ENCODE data around the gene SAMSN1.
"Not testable (repeated sequence)": the region's sequence is repeated elsewhere in the genome, so short reads cannot be mapped to it uniquely, and the experiment has no call there.

The SAMSN1 gene

DNA sequence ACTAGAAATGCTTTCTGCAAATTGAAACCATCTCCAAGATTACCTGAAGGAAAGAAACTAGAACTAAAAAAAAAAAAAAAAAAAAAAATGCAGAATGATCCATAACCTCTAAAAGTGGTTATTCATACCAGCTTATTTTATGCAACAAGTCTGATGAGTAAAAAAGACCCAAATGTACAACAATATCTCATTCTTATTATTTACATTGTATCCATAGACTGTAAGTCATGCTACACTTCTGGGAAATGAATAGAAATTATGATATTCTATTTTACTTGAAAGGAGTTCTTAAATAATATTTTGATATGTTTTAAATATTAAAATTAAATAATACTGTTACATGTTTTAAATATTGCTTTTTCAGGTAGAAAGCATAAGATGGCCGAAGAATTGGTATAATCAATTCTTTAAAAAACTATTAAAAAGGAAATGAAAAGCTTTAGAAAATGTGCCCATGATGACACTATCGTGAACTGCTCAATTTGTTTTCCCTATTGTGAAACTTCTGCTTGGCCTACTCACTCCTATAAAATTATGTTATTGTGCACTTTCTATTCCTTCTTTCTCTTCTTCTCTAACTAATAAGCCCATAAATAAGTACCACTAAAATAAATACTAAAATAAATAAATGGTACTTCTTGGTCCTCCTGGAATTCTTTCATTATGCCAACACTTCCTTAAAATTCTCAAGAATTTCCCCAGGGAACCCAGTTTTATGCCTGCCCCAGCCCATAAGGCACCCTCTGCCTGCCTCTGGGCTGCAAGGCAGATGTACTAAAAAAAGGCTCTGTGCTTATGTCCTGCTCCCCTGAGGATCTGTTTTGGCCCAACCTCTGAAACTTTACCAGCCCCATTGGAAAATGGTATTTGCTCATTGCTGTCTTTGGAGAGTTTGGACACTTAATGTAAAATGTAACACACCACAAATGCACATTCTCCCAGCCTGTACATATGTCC is 18.1 kb downstream of the SAMSN1 start:
- DNase-seq, result no peak

DNA sequence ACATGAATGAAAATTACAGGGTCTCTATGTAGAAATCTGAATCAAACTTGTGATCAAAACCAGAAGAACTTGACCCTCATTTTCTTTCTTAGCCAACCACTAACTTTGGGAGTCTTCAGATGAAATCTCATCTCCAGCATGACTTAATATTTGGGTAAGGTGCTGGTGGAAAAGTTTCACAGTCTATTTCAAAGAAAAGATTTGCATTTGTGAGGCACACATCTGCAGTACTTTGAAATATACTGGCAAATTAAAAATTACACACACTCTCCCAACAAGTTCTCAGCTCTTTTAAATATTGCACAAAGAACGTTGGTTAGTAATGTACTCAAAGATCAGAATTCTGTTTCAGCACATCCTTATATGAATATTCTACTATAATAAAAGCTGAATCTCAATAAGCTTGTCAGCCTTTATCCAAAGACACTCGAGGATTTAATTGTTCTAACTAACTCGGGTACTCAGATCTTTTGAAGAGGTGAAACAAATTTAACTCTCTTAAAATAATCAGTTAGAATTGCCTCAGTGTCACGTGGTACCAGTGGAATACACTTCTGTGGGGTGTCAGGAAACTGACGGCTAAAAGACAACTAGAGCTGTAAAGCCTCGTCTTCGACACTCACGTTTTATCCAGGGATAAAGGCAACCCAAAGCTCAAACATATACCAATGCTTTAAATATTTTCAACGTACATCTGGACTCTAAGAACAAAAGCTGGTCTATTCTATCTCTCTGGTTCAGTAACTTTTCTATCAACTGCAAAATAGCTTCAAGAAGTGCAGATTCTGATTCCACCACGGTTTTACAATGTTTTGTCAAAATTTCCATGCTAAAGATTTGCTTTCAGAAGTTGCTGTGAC is 19.0 kb downstream of the SAMSN1 start:
- no peak for DNase-seq

DNA sequence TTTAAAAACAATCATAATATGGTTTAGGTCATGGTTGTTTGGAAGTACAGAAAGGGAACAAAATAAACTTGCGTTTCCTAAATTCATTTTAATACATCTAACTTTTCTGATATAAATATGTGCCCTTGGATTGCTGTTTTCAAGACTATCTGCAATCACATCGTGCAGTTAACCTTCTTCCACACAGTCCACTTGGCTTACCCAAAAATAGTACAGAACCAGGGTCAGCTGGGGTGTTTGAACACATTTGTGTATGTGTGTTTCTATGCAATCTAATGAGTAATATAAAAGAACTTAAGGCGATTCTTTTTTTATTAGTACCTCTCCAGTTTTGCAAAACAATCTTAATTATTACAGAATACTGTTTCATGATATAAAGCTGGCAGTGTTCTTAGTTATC is 19.9 kb downstream of the SAMSN1 start:
- DNase-seq, result no peak

DNA sequence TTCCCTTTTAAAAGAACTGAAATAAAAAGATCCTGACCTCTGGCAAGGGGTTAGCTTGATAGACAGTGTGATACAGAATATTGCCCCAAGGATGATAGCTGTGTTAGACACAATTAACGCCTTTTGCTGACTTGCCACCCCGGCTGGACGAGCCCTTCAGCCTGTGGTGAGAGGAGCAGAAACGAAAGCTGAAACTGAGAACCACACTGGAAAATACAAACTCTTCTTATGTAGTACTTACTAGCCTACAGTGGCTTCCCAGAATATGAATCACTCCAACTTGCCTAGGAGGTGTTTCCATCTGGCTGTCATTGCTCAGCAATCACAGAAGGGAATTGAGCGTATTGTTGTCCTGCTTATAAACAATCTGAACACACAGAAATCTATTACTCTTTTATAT is 22.9 kb downstream of the SAMSN1 start:
- DNase-seq, result peak; percentile 62 to 72

DNA sequence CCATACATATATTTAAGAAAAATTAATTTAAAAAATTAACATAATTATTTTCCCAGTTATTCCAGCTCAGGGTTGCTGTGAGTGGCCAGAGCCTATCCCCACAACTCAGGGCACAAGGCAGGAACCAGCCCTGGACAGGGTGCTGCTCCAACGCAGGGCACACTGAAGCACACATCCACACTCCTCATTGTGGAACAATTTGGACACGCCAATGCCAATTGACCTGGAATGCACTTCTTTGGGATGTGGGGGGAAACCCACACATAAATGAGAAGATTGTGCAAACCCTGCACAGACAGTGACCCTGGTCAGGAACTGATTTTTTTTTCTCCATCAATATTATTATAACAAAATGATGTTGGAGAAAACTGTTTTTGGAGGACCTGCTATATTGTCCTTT is 23.4 kb downstream of the SAMSN1 start:
- DNase-seq, result no peak

DNA sequence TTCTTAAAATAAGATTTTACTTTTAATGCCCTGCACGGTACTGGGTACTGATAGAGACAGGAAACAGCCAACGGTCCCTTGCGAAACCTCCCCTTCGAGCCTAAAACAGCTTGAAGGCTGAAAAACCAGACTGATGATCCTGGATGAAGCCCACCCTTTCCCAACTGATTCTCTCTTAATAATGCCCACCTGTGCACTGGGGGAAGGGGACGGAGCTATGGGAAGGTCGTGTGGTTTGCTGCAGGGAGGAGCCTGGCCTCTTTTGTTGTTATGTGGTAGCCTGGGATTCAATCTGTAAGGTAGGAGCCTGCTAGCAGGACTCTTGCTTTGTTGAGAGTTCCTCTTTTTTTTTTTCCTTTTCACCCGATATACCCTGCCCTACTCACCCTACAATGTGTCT is 25.6 kb downstream of the SAMSN1 start:
- DNase-seq, result no peak

DNA sequence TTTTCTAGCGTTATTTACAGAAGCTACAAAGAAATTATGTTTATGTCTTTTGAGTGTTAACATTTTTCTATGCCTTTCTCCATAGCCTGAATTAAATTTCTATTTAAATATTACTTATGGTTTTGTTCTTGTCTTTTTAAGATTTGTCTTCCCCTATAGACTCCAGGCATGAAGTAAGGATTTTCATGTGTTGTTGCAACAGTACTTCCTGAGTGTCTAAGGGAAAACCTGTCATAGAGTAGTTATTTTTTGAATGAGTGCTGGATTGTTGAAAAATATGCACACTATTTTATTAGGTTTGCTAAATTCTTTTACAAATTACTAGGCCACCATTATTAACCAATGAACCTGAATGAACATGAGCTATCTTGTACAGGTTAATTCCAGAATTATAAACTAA is 27.1 kb downstream of the SAMSN1 start:
- DNase-seq, result no peak

DNA sequence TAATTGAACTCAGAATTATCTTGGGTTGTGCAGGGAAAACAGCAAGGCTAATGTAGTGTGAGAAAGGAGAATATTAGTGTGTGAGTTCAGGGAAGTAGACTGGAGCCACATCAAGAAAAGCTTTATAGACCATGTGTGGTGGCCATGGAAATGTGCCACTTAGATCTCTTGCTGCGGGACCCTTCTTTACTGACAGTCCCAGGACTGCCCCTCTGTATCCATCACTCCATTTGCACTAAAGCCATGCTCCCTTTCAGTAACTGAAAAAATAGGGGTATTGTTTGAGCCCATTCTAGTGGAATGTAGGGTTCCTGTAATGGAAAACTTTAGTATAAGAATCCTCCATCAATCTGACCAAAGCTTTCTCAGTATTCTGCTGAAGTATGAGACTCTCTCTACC is 32.3 kb downstream of the SAMSN1 start:
- DNase-seq, result no peak

DNA sequence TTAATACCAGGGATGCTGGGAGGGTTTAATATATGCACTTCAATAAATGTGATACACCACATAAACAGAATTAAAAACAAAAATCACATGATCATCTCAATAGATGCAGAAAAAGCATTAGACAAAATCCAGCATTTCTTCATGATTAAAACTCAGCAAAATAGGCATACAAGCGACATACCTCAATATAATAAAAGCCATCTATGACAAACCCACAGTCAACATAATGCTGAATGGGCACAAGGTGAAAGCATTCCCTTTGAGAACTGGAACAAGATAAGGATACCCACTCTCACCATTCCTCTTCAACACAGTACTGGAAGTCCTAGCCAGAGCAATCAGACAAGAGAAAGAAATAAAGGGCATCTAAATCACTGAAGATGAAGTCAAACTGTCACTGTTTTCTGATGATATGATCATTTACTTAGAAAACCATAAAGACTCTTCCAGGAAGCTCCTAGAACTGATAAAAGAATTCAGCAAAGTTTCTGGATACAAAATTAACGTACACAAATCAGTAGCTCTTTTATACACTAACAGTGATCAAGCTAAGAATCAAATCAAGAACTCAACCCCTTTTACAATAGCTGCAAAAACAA is 39.2 kb downstream of the SAMSN1 start:
- not testable (repeated sequence) for DNase-seq

DNA sequence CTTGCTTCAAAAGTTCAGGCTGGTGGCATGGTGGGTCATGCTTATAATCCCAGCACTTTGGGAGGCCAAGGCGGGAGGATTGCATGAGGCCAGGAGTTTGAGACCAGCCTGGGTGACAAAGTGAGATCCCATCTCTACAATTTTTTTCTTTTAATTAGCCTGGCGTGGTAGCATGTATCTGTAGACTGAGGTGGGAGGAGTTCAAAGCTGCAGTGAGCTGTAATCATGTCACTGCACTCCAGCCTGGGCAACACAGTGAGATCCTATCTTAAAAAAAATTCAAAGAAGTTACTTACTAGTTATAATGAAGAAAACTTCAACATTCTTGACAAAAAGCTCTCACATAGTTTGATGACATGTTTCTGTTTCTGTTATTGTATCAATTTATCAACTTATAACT is 45.2 kb downstream of the SAMSN1 start:
- no peak for DNase-seq

DNA sequence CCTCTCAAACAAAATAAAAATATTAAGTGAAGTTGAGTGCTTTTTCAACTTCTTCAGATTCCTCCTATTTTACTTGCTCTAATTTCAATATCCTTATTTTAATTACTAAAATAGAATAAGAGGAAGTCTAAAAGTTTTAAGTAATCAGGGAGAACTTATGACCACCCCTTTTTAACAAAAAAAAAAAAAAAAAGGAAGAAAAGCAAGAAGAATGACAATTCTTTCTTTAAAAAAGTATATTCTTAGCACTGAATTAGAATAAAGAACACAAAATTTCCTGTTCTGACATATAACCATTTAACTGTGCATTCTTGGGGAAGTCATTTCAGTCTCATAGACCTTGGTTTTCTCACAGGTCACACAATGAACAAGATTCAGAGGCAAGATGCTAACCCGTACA is 46.8 kb downstream of the SAMSN1 start:
- no peak for DNase-seq

DNA sequence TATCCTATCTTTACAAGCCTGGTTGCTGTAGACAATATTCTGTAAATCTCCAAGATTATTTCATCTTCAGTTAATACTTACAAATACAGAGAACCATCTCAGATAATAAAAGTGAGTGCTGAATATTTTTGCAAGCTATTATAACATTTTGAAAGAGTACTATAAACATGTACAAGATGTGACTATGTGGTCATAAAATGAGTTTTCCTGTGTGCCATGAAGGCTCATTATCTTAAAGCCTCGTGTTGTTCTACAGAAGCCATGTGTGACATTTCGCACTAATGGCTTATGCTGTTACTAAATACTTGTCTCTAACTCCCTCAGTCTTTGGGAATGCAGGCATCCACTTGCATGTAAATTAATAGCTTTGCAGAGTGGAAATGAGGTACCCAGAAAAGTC is 48.3 kb downstream of the SAMSN1 start:
- no peak for DNase-seq

DNA sequence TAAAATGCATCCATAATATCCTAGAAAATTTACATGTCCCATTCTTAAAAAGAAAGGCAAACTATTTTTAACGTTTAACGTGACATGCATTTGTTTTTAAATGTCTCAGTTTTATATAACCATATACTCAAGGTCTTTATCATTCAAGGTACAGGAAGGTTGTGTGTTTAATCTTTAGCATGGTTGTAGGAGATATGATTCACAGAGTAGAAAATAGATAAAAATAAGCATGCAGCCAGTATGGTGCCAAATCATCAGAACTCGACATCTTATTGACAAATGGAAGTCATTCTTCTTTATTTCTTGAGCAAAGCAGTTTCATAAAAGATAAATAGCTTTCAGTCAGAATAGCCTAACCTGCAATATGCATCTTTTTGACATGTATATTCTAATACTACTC is 51.0 kb downstream of the SAMSN1 start:
- DNase-seq, result no peak

DNA sequence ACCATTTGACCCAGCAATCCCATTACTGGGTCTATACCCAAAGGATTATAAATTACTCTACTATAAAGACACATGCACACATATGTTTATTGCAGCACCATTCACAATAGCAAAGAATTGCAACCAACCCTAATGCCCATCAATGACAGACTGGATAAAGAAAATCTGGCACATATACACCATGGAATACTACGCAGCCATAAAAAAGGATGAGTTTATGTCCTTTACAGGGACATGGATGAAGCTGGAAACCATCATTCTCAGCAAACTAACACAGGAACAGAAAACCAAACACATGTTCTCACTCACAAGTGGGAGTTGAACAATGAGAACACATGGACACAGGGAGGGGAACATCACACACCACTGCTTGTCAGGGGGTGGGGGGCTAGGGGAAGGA is 51.9 kb downstream of the SAMSN1 start:
- DNase-seq, result not testable (repeated sequence)

DNA sequence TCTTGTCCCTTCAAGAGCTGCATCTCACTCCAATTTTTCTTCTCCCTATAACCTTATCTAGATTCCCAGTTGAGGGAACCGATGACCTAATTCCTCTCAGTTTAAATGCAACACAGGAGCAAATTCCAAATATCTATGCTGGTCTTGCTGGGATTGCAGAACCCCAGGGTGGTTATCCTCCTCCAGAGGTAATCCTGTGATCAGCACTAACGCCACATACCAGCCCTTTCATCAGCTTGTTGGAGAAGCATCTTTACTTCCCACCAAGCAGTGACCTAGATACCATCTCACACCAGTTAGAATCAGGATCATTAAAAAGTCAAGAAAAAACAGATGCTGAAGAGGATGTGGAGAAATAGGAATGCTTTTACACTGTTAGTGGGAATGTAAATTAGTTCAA is 52.4 kb downstream of the SAMSN1 start:
- no peak for DNase-seq

DNA sequence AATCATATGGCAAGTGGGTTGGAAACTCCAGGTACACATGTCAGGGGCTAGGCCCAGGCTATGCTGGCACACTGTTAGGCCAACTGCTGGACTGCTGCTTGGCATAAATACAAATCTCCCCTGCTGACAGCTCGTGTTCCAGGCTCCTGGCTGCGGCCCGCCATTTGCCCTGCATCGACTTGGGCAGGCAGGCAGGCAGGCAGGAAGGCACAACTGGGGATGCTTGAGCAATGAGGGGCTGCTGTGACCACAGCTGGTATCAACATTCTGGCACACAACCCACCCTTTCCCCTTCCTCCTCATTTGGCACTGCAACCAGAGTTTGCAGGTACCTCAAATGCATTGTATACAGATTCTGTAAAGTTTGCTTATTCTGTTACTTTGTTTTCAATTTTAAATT is 53.2 kb downstream of the SAMSN1 start:
- no peak for DNase-seq

DNA sequence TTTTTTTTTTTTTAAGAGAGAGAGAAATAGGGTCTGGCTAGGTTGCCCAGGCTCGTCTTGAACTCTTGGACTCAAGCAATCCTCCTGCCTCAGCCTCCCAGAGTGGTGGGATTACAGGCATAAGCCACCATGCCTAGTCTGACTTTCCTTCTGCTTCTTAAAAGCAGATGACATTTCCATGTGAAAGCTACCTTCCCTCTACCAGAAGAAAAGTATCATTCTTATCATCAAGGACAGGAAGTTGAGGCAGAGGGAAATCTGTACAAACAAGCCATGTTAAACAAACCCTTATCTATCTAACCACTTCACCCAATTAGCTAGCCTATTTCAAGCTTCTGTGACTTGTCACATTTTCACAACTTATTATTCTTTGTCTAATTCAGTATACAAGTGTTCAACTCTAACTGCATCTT is 54.8 kb downstream of the SAMSN1 start:
- DNase-seq, result no peak

DNA sequence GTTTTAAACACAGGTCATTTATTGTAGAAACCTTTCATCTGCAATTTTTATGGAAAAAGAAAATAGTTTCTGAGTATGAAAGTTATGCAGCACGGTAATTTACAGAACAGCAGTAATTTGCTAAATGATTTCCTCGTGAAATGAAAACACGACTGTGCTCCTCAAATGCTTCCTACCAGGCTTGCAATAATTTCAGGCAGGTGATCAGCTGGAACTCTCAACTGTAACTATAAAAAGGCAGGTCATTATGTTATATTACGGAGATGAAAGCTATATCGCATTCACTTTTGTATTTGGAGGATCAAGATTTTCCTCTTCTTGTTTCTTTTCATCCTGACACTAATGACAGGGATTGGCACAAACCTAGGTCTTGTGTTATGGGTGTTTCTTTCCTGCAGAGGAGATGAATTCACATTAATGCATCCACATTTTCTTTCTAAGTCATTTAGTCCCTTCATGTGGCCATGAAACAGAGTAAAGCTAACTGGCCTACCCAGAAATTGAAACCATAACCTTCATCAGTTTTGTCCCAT is 57.4 kb downstream of the SAMSN1 start:
- no peak for DNase-seq

DNA sequence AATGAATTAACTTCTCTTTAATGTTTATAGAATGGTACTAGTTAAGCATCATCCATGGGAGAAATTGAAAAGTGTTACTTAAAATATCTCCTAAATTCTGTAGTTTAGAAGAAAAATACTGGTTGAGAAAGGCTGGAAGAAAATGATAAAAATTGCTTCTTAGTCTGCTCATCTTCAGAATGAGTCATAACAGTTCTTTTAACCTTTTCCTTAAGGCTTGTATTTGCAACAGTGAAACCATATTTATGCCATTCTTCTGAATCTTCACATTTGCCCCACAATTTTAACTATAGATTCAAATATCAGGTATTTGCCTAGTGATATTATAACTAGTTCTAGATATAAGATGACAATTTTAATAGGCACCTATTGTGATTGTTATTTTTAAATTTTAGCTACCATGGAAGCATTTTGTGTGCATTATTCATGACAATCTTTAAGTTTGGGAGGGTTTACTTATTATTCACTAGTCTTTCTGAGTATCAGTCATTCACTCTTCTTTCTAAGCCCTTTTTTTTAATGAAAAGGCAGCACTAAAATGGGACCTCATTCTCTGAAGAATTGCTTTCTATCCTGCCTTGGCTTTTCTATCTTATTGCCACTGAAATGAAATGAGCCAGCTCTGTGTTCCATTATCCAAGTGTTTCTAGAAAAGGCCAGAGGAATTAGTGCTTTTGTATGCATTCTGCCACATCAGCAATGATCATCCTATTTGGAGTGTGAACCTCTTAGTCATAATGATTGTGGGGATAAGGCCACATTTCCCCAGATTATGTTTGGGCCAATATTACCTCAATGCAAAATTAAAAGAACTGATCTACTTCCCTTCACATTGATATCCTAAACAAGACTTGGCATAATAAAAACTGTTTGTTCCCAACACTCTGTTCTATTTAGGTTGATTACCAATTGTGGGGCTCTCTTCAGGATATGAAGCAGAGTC is 58.4 kb downstream of the SAMSN1 start:
- no peak for DNase-seq

DNA sequence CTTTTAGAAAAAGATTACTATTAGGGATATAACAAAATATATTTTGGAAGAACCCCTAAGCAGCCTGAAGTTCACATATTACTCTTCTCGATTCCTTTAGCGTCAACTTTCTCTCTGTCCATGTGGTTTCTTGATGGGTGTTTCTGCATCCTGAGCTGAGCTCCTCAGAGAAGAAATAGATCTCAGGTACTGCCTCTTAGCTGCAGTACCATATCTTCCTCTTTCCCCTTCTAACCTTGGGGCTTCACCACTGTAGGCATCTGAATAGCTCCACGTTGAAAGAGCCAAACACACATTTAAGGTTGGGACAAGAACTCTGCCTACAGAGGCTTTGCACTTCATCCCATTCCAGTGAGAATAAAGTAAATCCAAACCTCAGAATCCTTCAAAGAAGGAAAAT is 59.2 kb downstream of the SAMSN1 start:
- no peak for DNase-seq

DNA sequence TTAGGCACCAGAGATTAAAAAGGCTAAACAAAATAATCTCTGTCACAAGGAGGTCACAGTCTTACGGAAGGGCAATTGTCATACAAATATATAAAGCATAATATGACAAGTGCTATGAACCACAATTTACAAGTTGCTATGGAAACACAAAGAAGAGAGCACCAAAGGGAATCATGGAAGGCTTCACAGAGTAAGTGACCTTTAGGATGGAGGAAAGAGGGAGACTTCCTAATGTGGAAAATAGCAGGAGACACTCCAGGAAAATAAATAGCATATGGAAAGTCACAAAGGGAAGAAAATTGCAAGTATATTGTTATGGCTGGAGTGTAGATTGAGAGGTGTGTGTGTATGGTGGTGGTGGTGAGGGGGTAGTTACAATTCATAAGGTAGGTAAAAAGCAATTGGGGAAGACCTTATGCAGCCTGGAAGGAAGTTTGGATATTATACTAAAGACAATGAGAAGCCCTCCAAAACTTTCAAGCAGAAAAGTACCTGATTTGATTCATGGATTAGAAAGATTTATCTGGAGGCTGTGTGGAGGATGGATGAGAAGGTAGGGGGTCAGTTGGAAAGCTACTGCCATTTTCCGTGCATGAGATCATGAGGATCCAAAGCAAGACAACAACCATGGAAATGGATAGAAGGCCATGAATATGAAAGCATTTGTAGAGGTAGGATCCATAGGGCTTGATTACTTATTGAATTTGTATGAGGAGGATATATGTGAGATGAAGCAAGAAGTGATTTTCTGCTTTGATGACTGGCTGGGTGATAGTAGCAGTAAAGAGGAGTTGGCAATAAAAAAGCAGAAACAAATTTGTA is 61.7 kb downstream of the SAMSN1 start:
- DNase-seq, result no peak

Measured in activated T-cell treated with anti-CD3 and anti-CD28 coated beads, Interleukin-2, amount 50 U/mL, for 48 hours (primary cell).